Endothelial cell of umbilical vein (primary cell): ENCODE measurements around the gene DRAP1. TPM values are rescaled to one million over a fixed set of nuclear protein-coding genes. Genes with fewer than 3 reads are reported as not detected.
A peak's percentile ranks its signal among the peaks of the same experiment; 100 is the strongest.

Experiments
- BruUV-seq: library from RNA; stranded (reverse); fragments of 400-500 nt; replicated peaks from 2 replicates; lab custom pipeline; 2021; lab: Mats Ljungman, UMichigan
- CTCF ChIA-PET: fragments of 300-600, 350-600 bp; sonication (Branson Sonifier 250); formaldehyde crosslinking; loops from one replicate; lab custom pipeline; 2021; ENCODE audit warnings: antibody characterized with exemption, inconsistent platforms; lab: Charles Lee
- POLR2A ChIA-PET: fragments of 300-600, 350-600 bp; sonication (Branson Sonifier 250); formaldehyde crosslinking; loops from one replicate; lab custom pipeline; 2021; ENCODE audit warnings: antibody characterized with exemption, inconsistent platforms; lab: Charles Lee
- DNase-seq: peaks from one replicate; pipeline ENCODE4 v3.0.0-alpha.2; 2011; ENCODE audit warnings: low read depth, low spot score
- FAIRE-seq: peaks from 2 replicates; lab custom pipeline; 2011; peaks lifted over from hg19 to GRCh38; lab: Jason Lieb, UNC
- H2AFZ ChIP-seq: 2 replicates; pipeline ENCODE4 v1.6.0; 2012; ENCODE audit warnings: low read depth, low read length, control low read depth, inconsistent platforms
- H3K27ac ChIP-seq: 2 replicates; pipeline ENCODE4 v1.5.1; 2011; ENCODE audit warnings: low read depth, mild to moderate bottlenecking, control low read depth, low read length, moderate library complexity; ENCODE audit not compliant: insufficient read depth
- H3K27me3 ChIP-seq, 2 experiments: 2 replicates each; pipeline versions ENCODE4 v1.6.0 to v1.6.1; 2011; ENCODE audit warnings: low read length in 2 of 2, mixed read lengths in 1 of 2; ENCODE audit not compliant: control insufficient read depth in 2 of 2, insufficient read depth in 2 of 2
- H3K36me3 ChIP-seq, 2 experiments: 2 replicates in 1 of 2; 3 replicates in 1 of 2; pipeline ENCODE4 v1.5.1; 2011; ENCODE audit warnings: low read length in 2 of 2, mild to moderate bottlenecking in 1 of 2, moderate library complexity in 1 of 2; ENCODE audit not compliant: control insufficient read depth in 2 of 2, insufficient read depth in 2 of 2; ENCODE audit errors: extremely low read depth in 1 of 2
- H3K4me1 ChIP-seq: 3 replicates; pipeline ENCODE4 v1.5.1; 2011; ENCODE audit warnings: mild to moderate bottlenecking, low read length; ENCODE audit not compliant: control insufficient read depth, insufficient read depth; ENCODE audit errors: extremely low read depth
- H3K4me2 ChIP-seq: 2 replicates; pipeline ENCODE4 v1.6.1; 2011; ENCODE audit warnings: low read length, control low read depth, mixed read lengths; ENCODE audit not compliant: insufficient read depth
- H3K4me3 ChIP-seq, 3 experiments: fragments of 200-600 bp in 1 of 3; sonication (generic), shearing (Covaris generic) in 1 of 3; replicated peaks in 1 of 3; 2 replicates each; pipeline ENCODE4 v1.5.1; 2011 to 2016; ENCODE audit warnings: control low read depth in 3 of 3, low read length in 3 of 3, mild to moderate bottlenecking in 2 of 3, inconsistent platforms in 1 of 3, low read depth in 1 of 3, moderate library complexity in 1 of 3; ENCODE audit not compliant: insufficient read depth in 1 of 3
- H3K79me2 ChIP-seq: 2 replicates; pipeline ENCODE4 v1.6.0; 2012; ENCODE audit warnings: low read length, inconsistent platforms; ENCODE audit not compliant: control insufficient read depth, insufficient read depth
- H3K9ac ChIP-seq: replicated peaks from 2 replicates; pipeline ENCODE3; 2011; ENCODE audit warnings: low read length, control low read depth; ENCODE audit not compliant: insufficient read depth; ENCODE audit errors: extremely low read depth
- H3K9me1 ChIP-seq: replicated peaks from 3 replicates; pipeline ENCODE4 v1.6.0; 2011; ENCODE audit warnings: mild to moderate bottlenecking, low read length; ENCODE audit not compliant: control insufficient read depth, insufficient read depth; ENCODE audit errors: extremely low read depth
- H3K9me3 ChIP-seq: replicated peaks from 2 replicates; pipeline ENCODE4 v1.5.1; 2012; ENCODE audit warnings: low read length, inconsistent platforms; ENCODE audit not compliant: control insufficient read depth, insufficient read depth
- H4K20me1 ChIP-seq: replicated peaks from 2 replicates; pipeline ENCODE3; 2011; ENCODE audit warnings: mild to moderate bottlenecking, low read length; ENCODE audit not compliant: control insufficient read depth, insufficient read depth; ENCODE audit errors: extremely low read depth
- CTCF ChIP-seq, 2 donors: IDR thresholded peaks; 1 replicate in 1 of 2; 2 replicates in 1 of 2; pipeline ENCODE4 v1.5.1; 2011; ENCODE audit warnings: low read length in 2 of 2, mild to moderate bottlenecking in 2 of 2, moderate library complexity in 2 of 2, control low read depth in 1 of 2, inconsistent platforms in 1 of 2, low read depth in 1 of 2; ENCODE audit not compliant: insufficient read depth in 1 of 2; ENCODE audit errors: extremely low read depth in 1 of 2
- EZH2 ChIP-seq: IDR thresholded peaks from 2 replicates; pipeline ENCODE4 v1.6.1; 2012; ENCODE audit warnings: borderline replicate concordance, low read depth, mild to moderate bottlenecking, moderate library complexity, low read length, inconsistent platforms; ENCODE audit not compliant: severe bottlenecking
- FOS ChIP-seq: IDR thresholded peaks from 2 replicates; pipeline ENCODE4 v1.6.1; 2011; ENCODE audit warnings: mild to moderate bottlenecking, low read length, moderate library complexity, borderline replicate concordance; ENCODE audit not compliant: insufficient read depth
- GATA2 ChIP-seq: IDR thresholded peaks from 2 replicates; pipeline ENCODE4 v1.7.0; 2011; ENCODE audit warnings: low read depth, mild to moderate bottlenecking, moderate library complexity, mixed read lengths, low read length; ENCODE audit not compliant: insufficient read length, insufficient read depth
- JUN ChIP-seq: IDR thresholded peaks from 2 replicates; pipeline ENCODE4 v1.6.1; 2011; ENCODE audit warnings: borderline replicate concordance, low read depth; ENCODE audit not compliant: insufficient read length, insufficient read depth
- MAX ChIP-seq: IDR thresholded peaks from 2 replicates; pipeline ENCODE4 v1.6.1; 2011; ENCODE audit not compliant: insufficient read depth, insufficient read length
- MYC ChIP-seq: IDR thresholded peaks from one replicate; pipeline ENCODE4 v1.6.1; 2011; ENCODE audit warnings: mild to moderate bottlenecking, low read depth, low read length
- POLR2A ChIP-seq: IDR thresholded peaks from 2 replicates; pipeline ENCODE4 v1.6.1; 2012; ENCODE audit warnings: low read depth, mild to moderate bottlenecking, control low read depth, low read length
- POLR2AphosphoS5 ChIP-seq: IDR thresholded peaks from 2 replicates; pipeline ENCODE4 v1.6.1; 2012; ENCODE audit warnings: low read depth, mild to moderate bottlenecking, control low read depth, low read length, moderate library complexity; ENCODE audit not compliant: insufficient read depth
- dilution Hi-C: fragments of 300-500 bp; cut with MboI; formaldehyde crosslinking; loops from one replicate; pipeline ENCODE4 v1.15.0; 2019; ENCODE audit warnings: low sequenced_read_pairs; ENCODE audit not compliant: extremely low pct_ligation_motif_present
- intact Hi-C: fragments of 100-400 bp; cut with micrococcal nuclease; formaldehyde crosslinking; loops from one replicate; pipeline ENCODE4 v1.10.0; 2022
- polyA plus RNA-seq, 4 experiments: library from polyadenylated mRNA; depleted of rRNA in 3 of 4; stranded (reverse) in 3 of 4; unstranded in 1 of 4; fragments of >200 nt; gene quantifications; 2 replicates each; pipeline versions ENCODE4 v1.2.1 to v1.2.3, GENCODE V29; 2011 to 2012; ENCODE audit warnings: missing spikeins in 1 of 4
- total RNA-seq: library from RNA; stranded (reverse); gene quantifications from 2 replicates; pipeline ENCODE4 v1.2.3, GENCODE V29; 2021

Gene DRAP1
- total and polyA plus RNA-seq, 2 donors (not counting 3 experiments of a cell fraction or from before 2014, with no cell fraction given): 74.9 to 114 TPM

GRCh38 chr11:65917434-65918210 is 1.6 kb upstream of the DRAP1 start:
- H3K4me1 ChIP-seq: peaks cover 55% of the 10 kb centered on the region
- DNase-seq: no peak
- H3K27ac ChIP-seq: peak overlapping the region; percentile 92
- ChIA-PET CTCF (interaction anchor here (0.9 to 4.9 kb wide), 2 partner anchors 27 to 33 kb away, joined by 4 to 73 read pairs; partner anchors contain the start of genes CCDC85B and FIBP), POLR2A (interaction anchor here (0.9 to 2.1 kb wide), 4 partner anchors 16 to 58 kb away, joined by 3 to 7 read pairs (median 5); partner anchors contain the start of genes CCDC85B and FOSL1)
- H3K27me3 ChIP-seq: no peaks in the 10 kb centered on the region
- peak overlapping the region; percentile 46 to 90 (median 71) for H3K4me3 ChIP-seq
- no peaks in the 10 kb centered on the region for H3K9me3 ChIP-seq
- no peaks in the 10 kb centered on the region for H4K20me1 ChIP-seq
- no peak overlapping the region for H2AFZ ChIP-seq
- H3K79me2 ChIP-seq: peaks cover 37% of the 10 kb centered on the region
- TSS peak; percentile 30 for BruUV-seq
- H3K9ac ChIP-seq: peak overlapping the region; percentile 92
- dilution Hi-C loops: no loop called here
- TF ChIP-seq FOS (no peak), POLR2A (peak; percentile 16)
- H3K4me2 ChIP-seq: peak overlapping the region; percentile 69
- peaks cover 4 to 5% of the 10 kb centered on the region in 2 experiments for H3K36me3 ChIP-seq
- intact Hi-C loops: loop anchor here (5.0 kb wide), 1 partner anchor 135 kb away; the partner anchor contains the start of gene SF3B2
- no peak for FAIRE-seq
- H3K9me1 ChIP-seq: no peaks in the 10 kb centered on the region

- peak within 1 kb of the TSS; percentile 70 to 90 (median 71) for H3K4me3 ChIP-seq
- ChIA-PET POLR2A (interaction anchor here (0.9 to 2.1 kb wide), 4 partner anchors 17 to 59 kb away, joined by 3 to 7 read pairs (median 5); partner anchors contain the start of genes CCDC85B and FOSL1), CTCF (interaction anchor here (0.9 to 4.9 kb wide), 2 partner anchors 28 to 34 kb away, joined by 4 to 73 read pairs; partner anchors contain the start of genes CCDC85B and FIBP)
- H3K79me2 ChIP-seq: peaks cover 37% of the 10 kb centered on the region
- no TSS peak for BruUV-seq
- dilution Hi-C loops (no loop called here), intact Hi-C loops (loop anchor here (1.0 to 5.0 kb wide), 5 partner anchors 30 to 134 kb away; partner anchors contain the start of genes BANF1, EIF1AD, FIBP and SART1)
- no peaks in the 10 kb centered on the region for H4K20me1 ChIP-seq
- peak within 1 kb of the TSS; percentile 79 for H3K4me2 ChIP-seq
- TF ChIP-seq EZH2 (no peak), POLR2A (peak; percentile 63), FOS (no peak), CTCF (IDR thresholded peaks at IDR 0.05; ENCODE audit: extremely low read depth in 1 of 2, insufficient read depth in 1 of 2, low read depth in 1 of 2, low read length in 2 of 2) (no peak), JUN (no peak), GATA2 (no peak), POLR2AphosphoS5 (peak; percentile 48), MYC (no peak), MAX (no peak)
- H2AFZ ChIP-seq: peak within 1 kb of the TSS; percentile 77
- H3K36me3 ChIP-seq: peaks cover 6 to 9% of the 10 kb centered on the region in 2 experiments
- no peaks in the 10 kb centered on the region for H3K9me1 ChIP-seq
- FAIRE-seq (peak; percentile 33), DNase-seq (peak; percentile 48)
- peaks cover 49% of the 10 kb centered on the region for H3K4me1 ChIP-seq
- no peaks in the 10 kb centered on the region for H3K9me3 ChIP-seq
- H3K9ac ChIP-seq: peak within 1 kb of the TSS; percentile 92
- peak within 1 kb of the TSS; percentile 92 for H3K27ac ChIP-seq
- H3K27me3 ChIP-seq: no peaks in the 10 kb centered on the region
These were observed 750 bp upstream of the DRAP1 start, which contains the start of gene C11orf68 for GRCh38 chr11:65918211-65919140. Gene C11orf68, minus strand, starts transcription at chr11:65919062. Its CDS starts 31 bp downstream, at chr11:65919031.
